Activated CD8-positive, alpha-beta memory T cell treated with anti-CD3 and anti-CD28 coated beads for 24 hours (primary cell): ENCODE results near the gene SPATS2.
"Not testable (repeated sequence)": the region's sequence is repeated elsewhere in the genome, so short reads cannot be mapped to it uniquely, and the experiment has no call there.

ENCODE experiments used
- DNase-seq: peaks from one replicate; pipeline ENCODE4 v3.0.0-alpha.2; 2020

The SPATS2 gene

DNA sequence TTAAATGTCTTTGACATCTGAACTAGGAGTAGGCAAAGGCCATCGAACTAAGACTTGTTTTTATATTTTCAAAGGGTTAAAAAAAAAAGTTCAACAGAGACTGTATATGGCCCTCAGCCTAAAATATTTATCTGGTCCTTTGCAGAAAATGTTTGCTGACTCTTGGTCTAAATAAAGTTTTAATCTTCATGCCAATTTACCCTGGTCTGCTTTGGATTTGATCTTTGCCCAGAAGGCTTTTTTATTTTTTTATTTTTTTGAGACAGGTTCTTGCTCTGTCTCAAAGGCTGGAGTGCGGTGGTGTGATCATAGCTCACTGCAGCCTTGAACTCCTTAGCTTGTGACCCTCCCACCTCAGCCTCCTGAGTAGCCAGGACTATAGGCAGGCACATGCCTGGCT lies 47.1 kb downstream of the SPATS2 start:
- DNase-seq: no peak

DNA sequence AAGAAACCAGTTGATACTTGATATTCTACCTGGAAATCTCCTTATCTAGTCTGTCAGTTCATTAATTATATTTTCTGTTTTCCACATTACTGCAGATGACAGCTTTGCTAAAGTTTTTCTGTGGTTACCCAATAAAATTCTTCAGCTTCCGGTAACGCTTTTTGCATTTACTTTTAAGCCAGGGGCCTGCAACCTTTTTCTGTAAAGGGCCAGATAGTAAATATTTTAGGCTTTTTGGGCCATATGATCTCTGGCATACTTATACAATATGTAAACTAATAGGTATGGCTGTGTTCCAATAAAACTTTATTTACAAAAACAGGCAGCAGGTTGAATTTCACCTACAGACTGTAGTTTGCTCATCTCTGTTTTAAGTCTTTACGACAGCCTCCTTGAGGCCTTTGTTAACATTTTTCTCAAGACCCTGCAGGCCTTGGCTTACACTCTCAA lies 48.3 kb downstream of the SPATS2 start:
- no peak for DNase-seq

DNA sequence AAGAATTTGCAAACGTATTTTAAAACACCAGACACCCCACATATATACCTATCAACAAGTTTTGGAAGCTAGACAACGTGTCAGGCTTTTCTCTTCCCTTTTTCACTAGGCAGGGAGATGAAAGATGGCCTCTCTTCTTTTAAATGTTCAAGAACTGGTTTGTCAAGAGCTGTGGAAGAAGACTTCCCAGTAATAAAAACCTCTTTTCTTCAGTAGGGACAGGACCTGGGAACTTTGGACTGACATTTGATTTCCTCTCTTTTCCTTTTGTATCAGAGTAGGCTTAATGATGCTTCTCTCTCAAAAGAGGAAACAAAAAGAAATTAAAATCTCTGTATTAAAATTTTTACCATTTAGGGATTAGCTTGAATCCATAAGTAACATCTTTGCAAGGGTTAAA lies 49.6 kb downstream of the SPATS2 start:
- DNase-seq: no peak

- no peak for DNase-seq
These were observed 50.3 kb downstream of the SPATS2 start for GRCh38 chr12:49417558-49417957.

GRCh38 chr12:49420556-49420955 lies 53.3 kb downstream of the SPATS2 start:
- DNase-seq: no peak

GRCh38 chr12:49422114-49422513 lies 54.9 kb downstream of the SPATS2 start:
- DNase-seq: no peak

- DNase-seq: no peak
These were observed 61.5 kb downstream of the SPATS2 start for GRCh38 chr12:49428793-49429192.

- DNase-seq: no peak
These were observed 65.4 kb downstream of the SPATS2 start for GRCh38 chr12:49432616-49433015.

DNA sequence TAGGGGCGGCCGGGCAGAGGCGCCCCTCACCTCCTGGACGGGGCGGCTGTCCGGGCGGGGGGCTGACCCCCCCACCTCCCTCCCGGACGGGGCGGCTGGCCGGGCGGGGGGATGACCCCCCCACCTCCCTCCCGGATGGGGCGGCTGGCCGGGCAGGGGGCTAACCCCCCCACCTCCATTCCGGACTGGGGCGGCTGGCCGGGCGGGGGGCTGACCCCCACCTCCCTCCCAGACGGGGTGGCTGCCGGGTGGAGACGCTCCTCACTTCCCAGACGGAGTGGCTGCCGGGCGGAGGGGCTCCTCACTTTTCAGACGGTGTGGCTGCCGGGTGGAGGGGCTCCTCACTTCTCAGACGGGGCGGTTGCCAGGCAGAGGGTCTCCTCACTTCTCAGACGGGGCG lies 69.5 kb downstream of the SPATS2 start:
- DNase-seq: not testable (repeated sequence)

DNA sequence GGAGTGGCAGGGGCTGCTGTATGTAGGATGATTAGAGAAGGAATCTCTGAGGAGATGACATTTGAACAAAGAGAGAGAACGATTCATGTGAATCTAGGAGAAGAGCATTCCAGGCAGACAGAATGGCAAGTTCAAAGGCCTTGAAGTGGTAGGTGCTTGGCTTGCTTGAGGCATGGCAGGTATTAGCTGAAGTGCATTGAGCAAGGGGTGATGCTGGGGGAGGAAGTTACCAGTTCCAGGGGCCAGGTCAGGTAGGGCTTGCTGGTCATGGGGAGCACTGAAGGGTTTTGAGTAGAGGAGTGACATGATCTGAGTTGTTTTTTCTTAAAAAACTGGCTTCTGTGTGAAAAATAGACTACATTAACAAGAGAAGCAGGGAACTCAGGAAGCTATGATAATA lies 71.8 kb downstream of the SPATS2 start:
- no peak for DNase-seq

DNA sequence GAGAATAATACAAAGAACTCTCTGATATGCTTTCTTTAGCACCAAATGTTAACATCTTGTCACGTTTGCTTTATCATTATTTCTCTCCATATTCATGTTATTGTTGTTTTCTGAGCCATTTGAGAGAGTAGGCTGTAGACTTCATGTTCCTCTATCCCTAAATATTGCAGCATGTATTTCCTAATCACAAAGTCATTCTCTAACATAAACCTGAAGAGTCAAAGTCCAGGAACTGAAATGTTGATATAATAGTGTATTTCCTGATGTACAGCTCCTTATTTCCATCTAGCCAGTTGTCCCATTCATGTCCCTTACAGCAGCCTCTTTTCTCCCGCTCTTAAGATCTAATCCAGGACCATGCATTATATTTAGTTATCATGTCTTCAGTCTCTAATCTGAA lies 72.8 kb downstream of the SPATS2 start:
- DNase-seq: no peak

DNA sequence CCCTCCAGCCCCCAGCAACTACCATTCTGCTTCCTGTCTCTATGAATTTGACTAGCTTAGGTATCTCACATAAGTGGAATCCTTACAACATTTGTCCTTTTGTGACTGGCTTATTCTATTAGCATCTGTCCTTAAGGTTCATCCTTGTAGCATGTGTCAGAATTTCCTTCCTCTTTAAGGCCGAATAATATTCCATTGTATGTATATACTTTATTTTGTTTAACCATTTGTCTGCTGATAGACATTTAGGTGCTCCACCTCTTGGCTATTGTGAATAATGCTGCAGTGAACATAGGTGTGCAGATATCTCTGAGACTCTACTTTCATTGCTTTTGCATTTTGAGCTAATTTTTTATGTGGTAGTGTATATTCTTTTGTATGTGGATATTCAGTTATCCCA lies 75.7 kb downstream of the SPATS2 start:
- no peak for DNase-seq

DNA sequence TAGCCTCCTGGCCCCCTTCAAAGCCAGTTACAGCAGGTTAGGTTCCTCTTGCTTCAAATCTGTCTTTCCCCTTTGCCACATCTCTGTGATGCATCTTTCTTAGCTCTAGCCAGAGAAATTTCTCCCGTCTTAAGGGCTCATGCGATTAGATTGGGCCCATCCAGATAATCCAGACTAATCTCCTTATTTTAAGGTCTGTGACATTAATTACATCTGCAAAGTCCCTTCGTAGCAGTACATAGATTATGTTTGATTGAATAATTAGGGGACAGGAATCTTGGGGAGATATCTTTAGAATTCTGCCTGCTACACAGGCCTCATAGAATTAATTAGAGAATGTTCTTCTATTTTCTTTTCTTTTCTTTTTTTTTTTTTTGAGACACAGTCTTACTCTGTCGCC lies 79.3 kb downstream of the SPATS2 start:
- DNase-seq: no peak

DNA sequence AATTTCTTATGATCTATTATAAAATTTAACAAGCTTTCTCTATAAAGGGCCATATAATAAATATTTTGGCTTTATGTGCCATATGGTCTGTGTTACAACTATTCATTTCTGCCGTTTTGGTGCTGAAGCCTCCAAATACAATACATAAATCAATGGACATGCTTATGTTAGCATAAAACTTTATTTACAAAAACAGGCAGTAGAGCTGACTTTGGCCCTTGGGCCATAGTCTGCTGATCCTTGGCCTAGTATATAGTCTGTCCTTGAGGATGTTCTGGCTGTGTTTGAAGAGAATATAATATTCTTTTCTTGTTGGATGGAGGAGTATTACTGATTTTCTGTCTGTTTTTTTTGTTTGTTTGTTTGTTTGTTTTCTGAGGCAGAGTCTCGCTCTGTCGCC lies 81.6 kb downstream of the SPATS2 start:
- DNase-seq: no peak

- DNase-seq: no peak
These were observed 84.4 kb downstream of the SPATS2 start for GRCh38 chr12:49451468-49452259.

GRCh38 chr12:49455501-49455900 lies 88.2 kb downstream of the SPATS2 start:
- DNase-seq: no peak

- no peak for DNase-seq
These were observed 88.9 kb downstream of the SPATS2 start for GRCh38 chr12:49456131-49456679.

DNA sequence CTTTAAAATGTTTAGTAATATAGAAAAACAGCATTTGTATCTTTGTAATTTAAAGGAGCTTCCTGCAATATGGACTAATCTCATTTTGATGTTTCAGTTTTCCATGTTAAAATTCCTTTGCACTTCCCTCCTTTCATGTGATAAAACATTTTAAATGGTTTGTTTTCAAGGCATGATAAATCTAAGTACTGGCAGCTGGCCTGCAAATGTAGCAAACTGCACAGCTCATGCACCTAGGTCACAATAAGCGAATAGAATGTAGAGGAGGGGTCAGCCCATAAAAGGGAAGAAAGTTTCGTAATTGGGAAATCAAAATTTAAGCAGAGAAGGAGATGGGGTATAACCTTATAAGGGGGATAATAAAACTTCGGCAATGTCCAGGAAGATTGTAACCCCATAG lies 91.6 kb downstream of the SPATS2 start:
- no peak for DNase-seq

DNA sequence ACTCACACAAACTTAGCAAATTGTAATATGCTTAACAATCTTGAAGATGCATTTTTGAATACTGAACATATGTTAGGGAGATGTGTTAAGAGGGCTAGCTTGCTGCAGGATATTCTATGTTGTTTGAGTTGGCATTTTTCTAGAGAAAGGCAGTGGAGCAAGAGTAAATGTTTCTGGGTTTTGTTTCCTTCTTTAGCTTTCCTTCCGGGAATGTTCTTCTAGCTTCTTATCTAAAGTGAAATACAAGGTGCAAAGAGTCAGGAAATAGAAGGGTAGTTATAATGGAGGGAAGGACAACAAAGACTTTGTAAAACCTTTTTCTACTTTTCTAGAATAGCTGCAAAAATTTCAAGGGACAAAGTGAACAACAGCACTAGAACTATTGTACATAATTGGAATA lies 94.0 kb downstream of the SPATS2 start:
- no peak for DNase-seq

DNA sequence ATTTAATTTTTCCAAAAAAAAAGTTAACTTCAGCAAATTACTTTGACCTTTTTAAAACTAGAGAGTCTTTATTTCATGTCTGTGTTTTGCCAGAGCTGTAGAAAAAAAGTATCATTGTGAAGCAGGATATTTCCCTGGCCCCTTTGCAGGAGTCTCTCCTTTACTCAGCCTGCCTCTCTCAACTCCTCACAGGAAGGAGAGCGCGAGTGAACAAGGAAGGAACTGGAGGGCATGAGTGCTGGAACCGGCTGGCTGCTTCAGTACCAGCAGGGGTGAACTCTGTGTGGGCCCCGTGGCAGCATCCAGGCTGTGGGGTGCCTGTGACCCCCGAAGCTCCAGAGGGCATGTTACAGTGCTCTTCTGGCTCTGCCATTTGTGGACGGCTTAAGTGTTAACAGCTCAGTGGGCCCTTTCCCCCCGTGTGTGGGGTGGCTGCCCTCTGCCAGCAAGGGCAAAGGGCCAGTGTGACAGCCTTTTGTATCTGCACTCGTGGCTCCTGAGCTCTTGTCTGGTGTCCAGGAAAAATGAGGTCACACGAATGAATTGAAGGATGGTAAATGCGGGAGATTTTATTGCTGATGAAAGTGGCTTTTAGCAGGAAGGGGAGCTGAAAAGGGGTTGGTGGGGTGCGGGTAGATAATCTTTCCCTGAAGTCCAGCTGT lies 95.0 kb downstream of the SPATS2 start:
- no peak for DNase-seq

DNA sequence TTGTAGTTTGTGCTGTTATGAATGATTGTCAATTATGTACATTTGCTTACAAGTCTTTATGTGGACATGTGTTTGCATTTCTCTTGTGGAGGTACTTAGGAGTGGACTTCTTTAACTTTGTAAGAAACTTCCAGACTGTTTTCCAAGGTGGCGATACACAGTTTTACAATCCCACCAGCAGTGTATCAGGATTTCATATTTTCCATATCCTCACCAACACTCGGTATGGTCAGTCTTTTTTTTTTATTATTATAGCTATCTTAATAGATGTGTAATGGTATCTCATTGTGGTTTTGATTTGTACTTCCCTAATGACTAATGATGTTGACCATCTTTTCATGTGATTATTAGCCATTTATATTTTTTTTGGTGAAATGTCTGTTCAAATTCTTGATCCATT lies 97.9 kb downstream of the SPATS2 start:
- no peak for DNase-seq

GRCh38 chr12:49470986-49471385 lies 103.7 kb downstream of the SPATS2 start:
- no peak for DNase-seq

DNA sequence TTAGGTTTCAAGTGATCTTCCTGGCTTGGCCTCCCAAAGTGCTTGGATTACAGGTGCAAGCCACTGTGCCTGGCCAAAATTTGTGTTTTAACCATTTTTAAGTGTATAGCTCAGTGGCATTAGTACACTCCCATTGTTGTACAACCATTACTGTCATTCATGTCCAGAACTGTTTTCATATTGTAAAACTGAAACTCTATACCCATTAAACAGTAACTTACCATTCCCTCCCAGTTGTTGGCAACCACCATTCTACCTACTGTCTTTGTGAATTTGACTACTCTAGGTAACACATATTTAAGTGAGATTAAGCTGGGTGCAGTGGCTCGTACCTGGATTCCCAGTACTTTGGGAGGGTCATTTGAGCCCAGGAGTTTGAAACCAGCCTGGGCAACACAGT lies 104.3 kb downstream of the SPATS2 start:
- DNase-seq: no peak

DNA sequence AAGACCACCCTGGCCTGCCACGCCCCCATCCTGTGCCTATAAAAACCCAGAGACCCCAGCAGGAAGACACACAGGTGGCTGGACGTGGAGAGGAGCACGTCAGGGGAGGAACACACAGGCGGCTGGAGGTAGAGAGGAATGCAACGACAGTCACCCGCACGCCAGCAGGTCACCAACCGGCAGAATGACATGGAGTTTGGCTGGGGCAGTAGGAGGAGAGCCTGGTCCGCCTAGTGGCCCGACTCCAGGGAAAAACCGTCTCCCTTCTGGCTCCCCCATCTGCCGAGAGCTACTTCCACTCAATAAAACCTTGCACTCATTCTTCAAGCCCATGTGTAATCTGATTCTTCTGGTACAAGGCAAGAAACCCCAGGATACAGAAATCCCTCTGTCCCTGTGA lies 108.8 kb downstream of the SPATS2 start:
- DNase-seq: no peak
